ENCODE data around the gene ZDHHC12.

The ZDHHC12 gene

GRCh38 chr9:128723866-128724743 is at the start of gene ZDHHC12:
Gene ZDHHC12, minus strand, starts transcription at chr9:128724127. Its CDS starts 34 bp downstream, at chr9:128724093.
- DNase-seq (ENCODE audit: low read depth, low spot score): peak; percentile 94

DNA sequence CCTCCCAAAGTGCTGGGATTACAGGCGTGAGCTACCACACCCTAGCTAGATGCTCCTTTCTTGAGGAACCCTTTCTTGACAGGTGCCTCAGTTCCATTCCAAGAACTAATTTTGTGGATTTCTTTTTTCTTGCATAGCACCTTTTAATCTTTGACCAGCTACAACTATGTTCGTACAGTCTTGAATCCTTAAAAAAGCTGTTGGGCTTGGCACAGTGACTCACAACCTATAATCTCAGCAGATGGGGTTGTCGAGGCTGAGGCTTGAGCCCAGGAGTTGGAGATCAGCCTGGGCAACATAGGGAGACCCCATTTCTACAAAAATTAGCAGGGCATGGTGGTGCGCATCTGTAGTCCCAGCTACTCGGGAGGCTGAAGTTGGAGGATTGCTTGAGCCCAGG is 49.1 kb upstream of the ZDHHC12 start:
- no peak for DNase-seq (ENCODE audit: low read depth, low spot score)

DNA sequence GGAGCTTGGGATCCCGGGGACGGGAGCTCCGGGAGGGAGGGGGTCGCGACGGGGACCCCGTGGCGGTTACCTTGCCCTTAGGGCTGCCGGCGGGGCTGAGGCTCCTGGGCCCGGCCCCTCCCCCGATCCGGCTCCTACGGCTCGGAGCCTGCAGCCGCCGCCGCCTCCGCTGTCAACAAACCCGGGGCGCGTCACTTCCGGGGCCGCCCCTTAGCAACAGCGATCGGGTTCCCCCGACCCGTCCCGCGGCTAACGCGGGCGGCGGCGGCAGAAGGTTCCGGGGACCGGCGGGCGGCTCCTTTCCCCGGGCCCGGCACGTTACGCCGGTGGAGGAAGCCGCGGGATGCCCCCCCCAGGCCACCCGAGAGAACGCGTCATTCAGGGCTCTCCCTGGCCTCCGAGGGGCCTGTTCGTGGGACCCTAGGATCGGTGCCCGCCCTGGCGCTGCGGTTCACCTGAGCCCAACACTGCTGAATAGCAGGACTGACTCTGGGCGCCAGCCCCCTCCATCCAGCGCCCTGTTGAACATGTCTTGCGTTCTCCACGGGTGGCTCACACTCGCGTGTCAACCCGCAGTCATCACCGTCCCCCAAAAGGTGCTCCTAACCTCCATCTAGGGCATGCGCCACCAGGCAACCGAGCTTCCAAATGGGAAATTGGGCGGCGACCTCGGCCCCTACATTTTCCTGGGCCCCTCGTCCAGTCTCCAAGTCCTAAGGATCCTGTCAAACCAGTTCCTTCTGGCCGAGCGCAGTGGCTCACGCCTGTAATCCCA is 48.0 kb upstream of the ZDHHC12 start, which contains the start of gene ZER1:
ZER1 (minus strand) TSS at position 183 of the 775 bp plus-strand sequence. CDS start 16,362 bp downstream, outside the sequence.
- DNase-seq (ENCODE audit: low read depth, low spot score): no peak

GRCh38 chr9:128771094-128771721 is 47.3 kb upstream of the ZDHHC12 start:
- no peak for DNase-seq (ENCODE audit: low read depth, low spot score)

- DNase-seq (ENCODE audit: low read depth, low spot score): no peak
These were observed 46.5 kb upstream of the ZDHHC12 start for GRCh38 chr9:128770286-128771030.

- no peak for DNase-seq (ENCODE audit: low read depth, low spot score)
These were observed 44.7 kb upstream of the ZDHHC12 start for GRCh38 chr9:128768606-128769005.

- no peak for DNase-seq (ENCODE audit: low read depth, low spot score)
These were observed 41.6 kb upstream of the ZDHHC12 start for GRCh38 chr9:128765499-128765898.

GRCh38 chr9:128764361-128764760 is 40.4 kb upstream of the ZDHHC12 start:
- no peak for DNase-seq (ENCODE audit: low read depth, low spot score)

GRCh38 chr9:128762671-128763449 is 38.9 kb upstream of the ZDHHC12 start:
- no peak for DNase-seq (ENCODE audit: low read depth, low spot score)

DNA sequence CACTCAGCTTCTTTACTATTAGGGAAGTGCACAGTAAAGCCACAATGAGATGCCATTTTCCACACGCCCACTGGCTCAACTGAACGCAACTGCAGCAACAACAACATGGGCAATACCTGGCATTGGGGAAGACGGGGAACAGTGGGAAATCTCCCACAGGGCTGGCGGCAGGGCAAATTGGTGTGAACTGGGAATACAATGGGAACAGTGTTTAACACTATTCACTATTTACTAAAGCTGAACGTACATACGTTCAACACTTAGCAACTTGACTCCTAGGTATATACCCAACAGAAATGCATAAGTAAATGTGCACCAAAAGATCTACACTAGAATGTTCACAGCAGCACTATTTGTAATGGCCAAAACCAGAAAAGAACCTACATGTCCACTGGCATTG is 33.7 kb upstream of the ZDHHC12 start:
- DNase-seq (ENCODE audit: low read depth, low spot score): no peak

DNA sequence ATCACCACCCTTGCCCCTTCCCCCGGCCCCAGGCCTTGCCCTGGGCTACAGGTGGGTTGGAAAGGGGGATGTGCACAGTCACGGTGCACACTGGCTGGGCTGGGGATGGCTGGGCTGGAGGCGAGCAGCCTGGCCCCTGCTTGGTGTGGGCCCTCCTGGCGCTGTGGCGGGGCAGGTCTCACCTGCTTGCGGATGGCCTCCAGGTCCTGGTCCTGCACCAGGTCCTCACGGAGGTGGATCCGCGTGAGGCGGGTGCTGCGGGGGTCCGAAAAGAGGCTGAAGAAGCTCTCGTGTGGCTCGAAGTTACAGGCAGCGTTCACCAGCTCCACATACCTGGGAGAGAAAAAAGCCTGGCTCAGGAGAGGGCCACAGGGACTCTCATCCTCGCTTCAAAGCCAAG is 29.7 kb upstream of the ZDHHC12 start:
- DNase-seq (ENCODE audit: low read depth, low spot score): no peak

DNA sequence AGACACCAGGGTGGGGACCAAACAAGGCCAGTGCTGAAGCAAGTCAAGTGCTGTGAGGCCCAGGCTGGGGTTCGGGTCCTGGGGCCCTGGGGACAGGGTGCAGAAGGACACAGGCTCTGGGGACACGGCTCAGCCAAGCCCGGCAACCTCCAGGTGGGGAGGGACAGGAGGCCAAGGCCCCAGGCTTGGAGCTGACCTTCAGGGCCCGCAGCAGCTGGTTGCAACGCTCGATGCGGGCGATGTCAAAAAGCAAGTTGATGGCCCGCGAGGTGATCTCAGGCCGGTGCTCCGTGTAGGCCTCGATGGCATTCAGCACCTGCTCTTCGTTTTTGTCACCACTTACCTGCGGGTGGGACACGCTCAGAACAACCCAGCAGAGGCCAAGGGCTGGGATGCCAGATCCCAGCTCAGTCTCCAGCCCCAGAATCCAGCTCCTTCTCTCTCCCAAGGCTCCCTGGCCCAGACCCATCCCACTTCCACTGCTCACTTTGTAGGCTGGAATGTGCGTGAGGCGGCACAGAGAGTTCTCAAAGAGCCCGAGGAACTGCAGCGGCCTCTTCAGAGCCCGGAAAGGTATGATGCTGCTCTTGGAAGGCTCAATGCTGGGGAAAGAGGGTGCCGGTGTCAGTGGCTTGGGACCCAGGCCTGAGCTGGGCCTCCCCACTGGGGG is 27.1 kb upstream of the ZDHHC12 start:
- no peak for DNase-seq (ENCODE audit: low read depth, low spot score)

GRCh38 chr9:128747241-128747640 is 23.3 kb upstream of the ZDHHC12 start:
- no peak for DNase-seq (ENCODE audit: low read depth, low spot score)

GRCh38 chr9:128743421-128743820 is 19.5 kb upstream of the ZDHHC12 start:
- DNase-seq (ENCODE audit: low read depth, low spot score): no peak

DNA sequence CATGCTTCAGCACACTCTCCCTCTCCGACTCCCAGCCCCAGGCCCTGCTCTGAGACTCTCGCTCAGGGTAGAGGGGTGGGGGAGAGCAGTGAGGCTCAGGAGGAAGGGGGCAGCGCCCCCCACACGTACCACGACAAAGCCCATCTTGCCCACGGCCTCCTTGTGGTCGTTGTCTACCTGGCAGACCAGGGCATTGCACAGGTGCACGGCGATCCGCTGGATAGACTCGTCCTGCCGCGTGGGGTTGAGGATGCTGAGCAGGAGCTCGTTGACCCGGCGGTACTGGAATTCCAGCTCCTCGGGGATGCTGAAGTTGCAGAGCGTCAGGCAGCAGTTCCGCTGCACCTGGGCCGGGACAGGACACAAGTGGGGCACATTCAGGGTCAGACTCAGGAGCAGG is 18.5 kb upstream of the ZDHHC12 start:
- no peak for DNase-seq (ENCODE audit: low read depth, low spot score)

DNA sequence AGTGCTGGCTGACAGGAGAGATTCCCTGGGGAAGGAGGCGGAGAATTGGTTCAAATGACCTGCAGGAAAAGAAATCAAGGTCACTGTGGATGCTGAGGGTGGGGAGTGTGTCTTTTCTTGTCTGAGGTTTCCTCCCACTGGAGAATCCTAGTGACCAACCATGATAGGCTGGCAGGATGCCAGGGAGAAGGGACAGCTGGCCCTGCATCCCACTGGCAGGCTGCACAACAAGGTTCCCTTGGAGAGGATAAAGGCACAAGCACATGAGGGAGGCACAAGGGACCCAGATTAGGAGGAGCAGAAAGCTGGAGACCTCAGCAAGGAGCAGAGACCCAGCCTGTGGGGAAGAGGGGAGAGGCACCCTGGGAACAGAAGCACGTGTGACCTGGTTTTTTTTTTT is 11.4 kb upstream of the ZDHHC12 start:
- DNase-seq (ENCODE audit: low read depth, low spot score): no peak

DNA sequence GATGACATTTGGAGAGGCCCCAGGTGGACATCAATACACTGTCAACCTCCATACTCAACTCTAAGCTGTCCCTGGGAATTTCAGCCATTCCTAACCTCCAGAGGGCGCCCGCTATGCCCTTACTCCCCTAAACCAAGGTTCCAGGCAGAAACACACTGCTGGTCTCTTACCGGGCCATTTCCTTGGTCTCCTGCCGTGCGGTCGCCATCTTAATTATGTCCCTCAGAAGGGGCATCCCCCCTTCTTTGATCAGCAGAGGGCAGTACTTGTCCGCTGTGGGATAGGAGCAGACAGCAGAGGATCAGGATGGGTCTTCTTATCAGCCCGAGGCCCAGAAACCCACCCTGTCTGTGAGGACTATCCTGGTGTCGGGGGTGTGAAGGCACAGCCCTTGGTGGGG is 9.3 kb upstream of the ZDHHC12 start:
- DNase-seq (ENCODE audit: low read depth, low spot score): peak; percentile 96

- no peak for DNase-seq (ENCODE audit: low read depth, low spot score)
These were observed 8.6 kb upstream of the ZDHHC12 start for GRCh38 chr9:128732576-128732975.

GRCh38 chr9:128731691-128732090 is 7.8 kb upstream of the ZDHHC12 start:
- DNase-seq (ENCODE audit: low read depth, low spot score): no peak

DNA sequence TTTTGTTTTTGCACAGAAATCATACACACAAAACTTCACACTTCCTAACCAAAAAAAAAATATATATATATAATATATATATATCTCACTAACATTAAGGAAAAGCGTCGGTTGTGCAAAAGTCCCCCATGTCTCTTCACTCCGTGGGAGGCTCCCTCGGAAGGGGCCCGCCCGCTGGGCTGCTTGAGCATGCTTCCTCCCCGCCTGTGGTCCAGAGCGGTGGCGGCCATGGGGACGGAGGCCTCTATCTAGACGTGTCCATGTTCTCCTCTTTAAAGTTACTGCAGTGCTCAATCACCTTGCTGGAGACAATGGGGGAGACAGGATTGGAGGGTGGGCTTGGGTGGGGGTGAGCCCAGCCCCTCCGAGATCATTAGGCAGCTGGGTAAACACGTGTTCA is 7.2 kb upstream of the ZDHHC12 start:
- DNase-seq (ENCODE audit: low read depth, low spot score): no peak

All from iPS DF 19.7 (cell line).